Prostate gland (tissue), 2 donors: Measurements from ENCODE around the gene NCAM2.

Experiments used
- POLR2AphosphoS5 ChIP-seq: sonication (generic); formaldehyde crosslinking; IDR thresholded peaks from one replicate; pipeline ENCODE4 v1.6.1; 2017; ENCODE audit warnings: antibody characterized with exemption
- TF ChIP-seq, protein P1 (sequence below), 4 experiments: fragments of 200-600 bp in 2 of 4; fragments of 450-650 bp in 2 of 4; sonication (generic) in 2 of 4; IDR thresholded peaks; 1 replicate in 3 of 4; 2 replicates in 1 of 4; pipeline ENCODE4 v1.5.1; 2016 to 2019; ENCODE audit warnings: antibody characterized with exemption in 4 of 4, mild to moderate bottlenecking in 2 of 4, moderate library complexity in 2 of 4

DNA sequence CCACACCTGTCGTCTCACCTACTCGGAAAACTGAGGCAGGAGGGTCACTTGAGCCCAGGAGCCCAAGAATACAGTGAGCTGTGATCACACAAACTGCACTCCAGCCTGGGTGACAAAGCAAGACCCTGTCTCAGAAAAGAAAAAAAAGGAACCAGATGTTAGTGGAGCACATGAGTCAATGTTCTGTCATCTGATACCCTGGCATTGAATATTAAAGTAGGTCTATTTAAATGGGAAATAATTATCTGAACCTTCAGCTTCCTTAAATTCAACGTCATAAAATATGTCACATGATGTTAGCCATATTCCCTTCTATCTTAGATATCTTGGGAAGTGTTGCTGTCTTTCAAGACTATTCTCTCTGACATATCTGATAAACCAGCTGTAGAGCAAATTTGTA is 47.3 kb downstream of the NCAM2 start:
- no peak for TF ChIP-seq POLR2AphosphoS5
- TF ChIP-seq, protein P1, sequence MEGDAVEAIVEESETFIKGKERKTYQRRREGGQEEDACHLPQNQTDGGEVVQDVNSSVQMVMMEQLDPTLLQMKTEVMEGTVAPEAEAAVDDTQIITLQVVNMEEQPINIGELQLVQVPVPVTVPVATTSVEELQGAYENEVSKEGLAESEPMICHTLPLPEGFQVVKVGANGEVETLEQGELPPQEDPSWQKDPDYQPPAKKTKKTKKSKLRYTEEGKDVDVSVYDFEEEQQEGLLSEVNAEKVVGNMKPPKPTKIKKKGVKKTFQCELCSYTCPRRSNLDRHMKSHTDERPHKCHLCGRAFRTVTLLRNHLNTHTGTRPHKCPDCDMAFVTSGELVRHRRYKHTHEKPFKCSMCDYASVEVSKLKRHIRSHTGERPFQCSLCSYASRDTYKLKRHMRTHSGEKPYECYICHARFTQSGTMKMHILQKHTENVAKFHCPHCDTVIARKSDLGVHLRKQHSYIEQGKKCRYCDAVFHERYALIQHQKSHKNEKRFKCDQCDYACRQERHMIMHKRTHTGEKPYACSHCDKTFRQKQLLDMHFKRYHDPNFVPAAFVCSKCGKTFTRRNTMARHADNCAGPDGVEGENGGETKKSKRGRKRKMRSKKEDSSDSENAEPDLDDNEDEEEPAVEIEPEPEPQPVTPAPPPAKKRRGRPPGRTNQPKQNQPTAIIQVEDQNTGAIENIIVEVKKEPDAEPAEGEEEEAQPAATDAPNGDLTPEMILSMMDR (IDR thresholded peaks at IDR 0.05), result no peak
